Activated B cell treated with CpG ODN at 0.5 μM for 24 hours (primary cell): ENCODE measurements around the gene NUP160. TPM values are rescaled to one million over a fixed set of nuclear protein-coding genes. Genes with fewer than 3 reads are reported as not detected.
A peak's percentile ranks its signal among the peaks of the same experiment; 100 is the strongest.
"Not testable (repeated sequence)": the region's sequence is repeated elsewhere in the genome, so short reads cannot be mapped to it uniquely, and the experiment has no call there.

Experiments used
- ATAC-seq: fragments of 200-7000 bp; cut with Tn5 transposase; one replicate; pipeline ENCODE4 v1.10.0; 2021; ENCODE audit warnings: low read depth, mild to moderate bottlenecking, moderate library complexity
- CTCF ChIA-PET: fragments of 350-600 bp; sonication (Branson Sonifier 250); formaldehyde crosslinking; loops from one replicate; lab custom pipeline; 2021; ENCODE audit warnings: antibody characterized with exemption; lab: Charles Lee
- POLR2A ChIA-PET: fragments of 350-600 bp; sonication (Branson Sonifier 250); formaldehyde crosslinking; loops from one replicate; lab custom pipeline; 2021; ENCODE audit warnings: antibody characterized with exemption; lab: Charles Lee
- DNase-seq: peaks from one replicate; pipeline ENCODE4 v3.0.0; 2022
- H3K27ac Mint-ChIP-seq: one replicate; pipeline ENCODE4 v1.8.0; 2020; ENCODE audit warnings: mixed read lengths
- H3K27me3 Mint-ChIP-seq: one replicate; pipeline ENCODE4 v1.8.0; 2021; ENCODE audit warnings: mixed read lengths
- H3K36me3 Mint-ChIP-seq: one replicate; pipeline ENCODE4 v1.8.0; 2021; ENCODE audit warnings: low read depth, mixed read lengths
- H3K4me1 Mint-ChIP-seq: one replicate; pipeline ENCODE4 v1.8.0; 2021; ENCODE audit warnings: mixed read lengths
- H3K4me3 Mint-ChIP-seq: one replicate; pipeline ENCODE4 v1.8.0; 2020; ENCODE audit warnings: mild to moderate bottlenecking, mixed read lengths
- H3K9me3 Mint-ChIP-seq: one replicate; pipeline ENCODE4 v1.8.0; 2020; ENCODE audit warnings: mixed read lengths
- intact Hi-C: fragments of 100-400 bp; cut with micrococcal nuclease; formaldehyde crosslinking; loops from one replicate; pipeline ENCODE4 v1.15.1; 2024
- total RNA-seq: library from RNA; stranded (reverse); gene quantifications from 2 replicates; pipeline ENCODE4 v1.2.3, GENCODE V29; 2022
- TF ChIP-seq, protein P1 (sequence below): fragments of 200-600 bp; IDR thresholded peaks from one replicate; pipeline ENCODE4 v1.8.0; 2022; ENCODE audit warnings: antibody characterized with exemption, mild to moderate bottlenecking

Gene NUP160, protein sequence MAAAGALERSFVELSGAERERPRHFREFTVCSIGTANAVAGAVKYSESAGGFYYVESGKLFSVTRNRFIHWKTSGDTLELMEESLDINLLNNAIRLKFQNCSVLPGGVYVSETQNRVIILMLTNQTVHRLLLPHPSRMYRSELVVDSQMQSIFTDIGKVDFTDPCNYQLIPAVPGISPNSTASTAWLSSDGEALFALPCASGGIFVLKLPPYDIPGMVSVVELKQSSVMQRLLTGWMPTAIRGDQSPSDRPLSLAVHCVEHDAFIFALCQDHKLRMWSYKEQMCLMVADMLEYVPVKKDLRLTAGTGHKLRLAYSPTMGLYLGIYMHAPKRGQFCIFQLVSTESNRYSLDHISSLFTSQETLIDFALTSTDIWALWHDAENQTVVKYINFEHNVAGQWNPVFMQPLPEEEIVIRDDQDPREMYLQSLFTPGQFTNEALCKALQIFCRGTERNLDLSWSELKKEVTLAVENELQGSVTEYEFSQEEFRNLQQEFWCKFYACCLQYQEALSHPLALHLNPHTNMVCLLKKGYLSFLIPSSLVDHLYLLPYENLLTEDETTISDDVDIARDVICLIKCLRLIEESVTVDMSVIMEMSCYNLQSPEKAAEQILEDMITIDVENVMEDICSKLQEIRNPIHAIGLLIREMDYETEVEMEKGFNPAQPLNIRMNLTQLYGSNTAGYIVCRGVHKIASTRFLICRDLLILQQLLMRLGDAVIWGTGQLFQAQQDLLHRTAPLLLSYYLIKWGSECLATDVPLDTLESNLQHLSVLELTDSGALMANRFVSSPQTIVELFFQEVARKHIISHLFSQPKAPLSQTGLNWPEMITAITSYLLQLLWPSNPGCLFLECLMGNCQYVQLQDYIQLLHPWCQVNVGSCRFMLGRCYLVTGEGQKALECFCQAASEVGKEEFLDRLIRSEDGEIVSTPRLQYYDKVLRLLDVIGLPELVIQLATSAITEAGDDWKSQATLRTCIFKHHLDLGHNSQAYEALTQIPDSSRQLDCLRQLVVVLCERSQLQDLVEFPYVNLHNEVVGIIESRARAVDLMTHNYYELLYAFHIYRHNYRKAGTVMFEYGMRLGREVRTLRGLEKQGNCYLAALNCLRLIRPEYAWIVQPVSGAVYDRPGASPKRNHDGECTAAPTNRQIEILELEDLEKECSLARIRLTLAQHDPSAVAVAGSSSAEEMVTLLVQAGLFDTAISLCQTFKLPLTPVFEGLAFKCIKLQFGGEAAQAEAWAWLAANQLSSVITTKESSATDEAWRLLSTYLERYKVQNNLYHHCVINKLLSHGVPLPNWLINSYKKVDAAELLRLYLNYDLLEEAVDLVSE (N-terminal part only)
- 53.2 and 70.8 TPM in 2 replicates for total RNA-seq

DNA sequence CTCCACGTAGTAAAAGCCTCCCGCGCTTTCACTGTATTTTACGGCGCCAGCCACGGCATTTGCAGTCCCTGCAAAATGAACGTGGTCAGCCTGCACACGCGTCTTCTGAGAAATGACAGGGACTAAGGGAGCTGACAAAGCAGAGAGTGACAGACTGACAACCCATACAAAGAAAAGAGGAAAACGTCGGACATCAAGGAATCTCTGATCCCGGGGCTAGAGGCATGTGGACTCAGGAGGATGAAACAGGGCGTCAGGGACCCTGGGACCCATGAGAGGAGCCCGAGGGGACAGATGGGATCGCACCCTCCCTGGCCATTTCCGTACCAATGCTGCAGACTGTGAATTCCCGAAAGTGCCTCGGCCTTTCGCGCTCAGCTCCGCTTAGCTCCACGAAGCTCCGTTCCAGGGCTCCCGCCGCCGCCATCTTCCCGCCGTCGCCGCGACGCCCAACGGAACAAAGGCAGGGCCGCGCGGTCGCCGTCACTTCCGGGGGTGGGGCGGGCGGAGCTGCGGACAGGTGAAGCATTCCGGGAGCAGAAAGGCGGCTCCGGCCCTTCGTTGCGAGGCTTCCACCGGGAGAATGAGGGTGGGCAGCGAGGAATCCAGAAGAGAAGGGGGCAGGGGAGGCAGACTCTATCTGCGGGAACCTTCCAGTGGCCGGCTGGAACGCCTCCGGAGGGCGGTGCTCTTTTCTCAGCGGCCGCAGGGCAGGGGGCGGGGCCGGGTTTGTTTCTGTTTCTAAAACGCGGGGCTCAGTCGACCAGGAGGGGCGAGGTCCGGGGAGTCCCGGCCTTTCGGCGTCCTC, at the start of gene NUP160:
Gene NUP160, minus strand, starts transcription at position 459 of the 808 bp plus-strand sequence. Its CDS starts 32 bp downstream, at position 427.
- ChIA-PET POLR2A (interaction anchor here (0.6 to 1.8 kb wide), 14 partner anchors 10 to 633 kb away, joined by 3 to 10 read pairs (median 4); partner anchors contain the start of genes DDB2, FNBP4 and PSMC3), CTCF (interaction anchor here (1.5 kb wide), 1 partner anchor 87 kb away, joined by 3 read pairs; no protein-coding TSS in a partner anchor)
- intact Hi-C loops = loop anchor here (1.0 to 2.0 kb wide), 6 partner anchors 81 to 295 kb away; partner anchors contain the start of genes AGBL2, CELF1, FNBP4 and MTCH2
- H3K36me3 Mint-ChIP-seq = peaks cover 28% of the 10 kb centered on the region
- no peaks in the 10 kb centered on the region for H3K9me3 Mint-ChIP-seq
- H3K27ac Mint-ChIP-seq = peak within 1 kb of the TSS; percentile 97
- TF ChIP-seq, protein P1, sequence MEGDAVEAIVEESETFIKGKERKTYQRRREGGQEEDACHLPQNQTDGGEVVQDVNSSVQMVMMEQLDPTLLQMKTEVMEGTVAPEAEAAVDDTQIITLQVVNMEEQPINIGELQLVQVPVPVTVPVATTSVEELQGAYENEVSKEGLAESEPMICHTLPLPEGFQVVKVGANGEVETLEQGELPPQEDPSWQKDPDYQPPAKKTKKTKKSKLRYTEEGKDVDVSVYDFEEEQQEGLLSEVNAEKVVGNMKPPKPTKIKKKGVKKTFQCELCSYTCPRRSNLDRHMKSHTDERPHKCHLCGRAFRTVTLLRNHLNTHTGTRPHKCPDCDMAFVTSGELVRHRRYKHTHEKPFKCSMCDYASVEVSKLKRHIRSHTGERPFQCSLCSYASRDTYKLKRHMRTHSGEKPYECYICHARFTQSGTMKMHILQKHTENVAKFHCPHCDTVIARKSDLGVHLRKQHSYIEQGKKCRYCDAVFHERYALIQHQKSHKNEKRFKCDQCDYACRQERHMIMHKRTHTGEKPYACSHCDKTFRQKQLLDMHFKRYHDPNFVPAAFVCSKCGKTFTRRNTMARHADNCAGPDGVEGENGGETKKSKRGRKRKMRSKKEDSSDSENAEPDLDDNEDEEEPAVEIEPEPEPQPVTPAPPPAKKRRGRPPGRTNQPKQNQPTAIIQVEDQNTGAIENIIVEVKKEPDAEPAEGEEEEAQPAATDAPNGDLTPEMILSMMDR = no peak
- peak within 1 kb of the TSS; percentile 98 for H3K4me3 Mint-ChIP-seq
- no peaks in the 10 kb centered on the region for H3K27me3 Mint-ChIP-seq
- peaks cover 67% of the 10 kb centered on the region for H3K4me1 Mint-ChIP-seq
- peak; percentile 83 for ATAC-seq
- DNase-seq = peak; percentile 92

DNA sequence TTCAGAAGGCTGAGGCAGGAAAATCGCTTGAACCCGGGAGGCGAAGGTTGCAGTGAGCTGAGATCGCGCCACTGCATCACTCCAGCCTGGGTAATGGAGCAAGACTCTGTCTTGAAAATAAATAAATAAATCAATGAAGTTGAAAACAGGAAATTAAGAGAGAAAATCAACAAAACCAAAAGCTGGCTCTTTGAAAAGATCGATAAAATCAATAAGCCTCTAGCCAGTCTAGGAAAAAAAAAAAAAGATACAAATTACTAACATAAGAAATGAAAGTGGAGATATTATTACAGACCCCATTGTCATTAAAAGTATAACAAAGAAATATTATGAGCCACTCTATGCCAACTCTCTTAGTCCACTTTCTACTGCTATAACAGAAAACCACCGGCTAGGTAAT, 48.0 kb upstream of the NUP160 start:
- no peak for DNase-seq
- intact Hi-C loops = no loop called here
- Mint-ChIP-seq H3K27ac (no peak overlapping the region), H3K36me3 (no peaks in the 10 kb centered on the region), H3K4me3 (no peak overlapping the region), H3K27me3 (no peaks in the 10 kb centered on the region), H3K4me1 (peaks cover 33% of the 10 kb centered on the region), H3K9me3 (peaks cover 2% of the 10 kb centered on the region)
- ATAC-seq = no peak
- TF ChIP-seq, protein P1 = no peak
- ChIA-PET POLR2A (interaction anchor here (0.7 kb wide), 2 partner anchors 162 to 1550 kb away, joined by 3 read pairs; no protein-coding TSS in a partner anchor), CTCF (no interaction called here)

DNA sequence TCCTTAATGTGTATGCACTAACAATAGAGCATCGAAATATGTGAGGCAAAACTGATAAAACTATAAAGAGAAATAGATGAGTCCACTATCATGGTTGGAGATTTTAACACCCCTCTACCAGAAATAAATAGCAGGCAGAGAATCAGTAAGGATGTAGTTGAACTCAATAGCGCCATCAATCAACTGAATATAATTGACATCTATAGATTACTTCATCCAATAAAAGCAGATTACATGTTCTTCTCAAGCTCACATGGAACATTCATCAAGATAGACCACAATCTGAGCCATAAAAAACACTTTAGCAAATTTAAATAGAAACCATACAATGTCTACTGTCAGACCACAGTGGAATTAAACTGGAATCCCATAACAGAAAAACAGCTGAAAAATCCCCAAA, 46.9 kb upstream of the NUP160 start:
- no peak overlapping the region for H3K27ac Mint-ChIP-seq
- intact Hi-C loops = no loop called here
- POLR2A ChIA-PET = no interaction called here
- ATAC-seq (no peak), DNase-seq (no peak)
- H3K4me3 Mint-ChIP-seq = no peak overlapping the region
- CTCF ChIA-PET = no interaction called here
- TF ChIP-seq, protein P1 = no peak
- H3K9me3 Mint-ChIP-seq = peaks cover 2% of the 10 kb centered on the region
- H3K27me3 Mint-ChIP-seq = no peaks in the 10 kb centered on the region
- H3K36me3 Mint-ChIP-seq = no peaks in the 10 kb centered on the region
- peaks cover 29% of the 10 kb centered on the region for H3K4me1 Mint-ChIP-seq

DNA sequence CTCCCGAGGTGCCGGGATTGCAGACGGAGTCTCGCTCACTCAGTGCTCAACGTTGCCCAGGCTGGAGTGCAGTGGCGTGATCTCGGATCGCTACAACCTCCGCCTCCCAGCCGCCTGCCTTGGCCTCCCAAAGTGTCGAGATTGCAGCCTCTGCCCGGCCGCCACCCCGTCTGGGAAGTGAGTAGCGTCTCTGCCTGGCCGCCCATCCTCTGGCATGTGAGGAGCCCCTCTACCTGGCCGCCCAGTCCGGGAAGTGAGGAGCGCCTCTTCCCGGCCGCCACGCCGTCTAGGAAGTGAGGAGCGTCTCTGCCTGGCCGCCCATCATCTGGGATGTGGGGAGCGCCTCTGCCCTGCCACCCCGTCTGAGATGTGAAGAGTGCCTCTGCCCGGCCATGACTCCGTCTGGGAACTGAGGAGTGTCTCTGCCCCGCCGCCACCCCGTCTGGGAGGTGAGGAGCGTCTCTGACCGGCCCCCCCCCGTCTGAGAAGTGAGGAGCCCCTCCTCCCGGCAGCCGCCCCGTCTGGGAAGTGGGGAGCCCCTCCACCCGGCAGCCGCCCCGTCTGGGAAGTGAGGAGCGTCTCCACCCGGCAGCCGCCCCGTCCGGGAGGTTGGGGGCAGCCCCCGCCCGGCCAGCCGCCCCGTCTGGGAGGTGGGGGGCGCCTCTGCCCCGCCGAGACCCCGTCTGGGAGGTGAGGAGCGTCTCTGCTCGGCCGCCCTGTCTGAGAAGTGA, 44.6 kb upstream of the NUP160 start:
- intact Hi-C loops, CTCF ChIA-PET, H3K9me3 Mint-ChIP-seq, H3K4me3 Mint-ChIP-seq, H3K27me3 Mint-ChIP-seq, ATAC-seq, DNase-seq, H3K36me3 Mint-ChIP-seq, H3K27ac Mint-ChIP-seq, POLR2A ChIA-PET: not testable (repeated sequence)
- H3K4me1 Mint-ChIP-seq = peaks cover 17% of the 10 kb centered on the region
